Subcutaneous adipose tissue (tissue), 4 donors: Measurements from ENCODE around the gene DMRTC2. TPM values are rescaled to one million over a fixed set of nuclear protein-coding genes. Genes with fewer than 3 reads are reported as not detected.

Experiments used
- CTCF ChIP-seq: fragments of 450-650 bp; IDR thresholded peaks from one replicate; pipeline ENCODE4 v1.5.1; 2016; ENCODE audit warnings: low read depth, mild to moderate bottlenecking, control low read depth, antibody characterized with exemption, moderate library complexity
- total RNA-seq, 4 donors: library from RNA; depleted of rRNA; stranded (reverse); fragments of >200 nt; gene quantifications; one replicate each; pipeline ENCODE4 v1.1.0, GENCODE V29; 2016

DMRTC2 gene
- total RNA-seq, 4 donors from 2014 or later = not detected

GRCh38 chr19:41804336-41804735 is 40.5 kb upstream of the DMRTC2 start:
- no peak for TF ChIP-seq CTCF

GRCh38 chr19:41807176-41807575 is 37.7 kb upstream of the DMRTC2 start:
- no peak for TF ChIP-seq CTCF

- TF ChIP-seq CTCF = no peak
These were observed 35.9 kb upstream of the DMRTC2 start for GRCh38 chr19:41808663-41809566.

- no peak for TF ChIP-seq CTCF
These were observed 34.5 kb upstream of the DMRTC2 start for GRCh38 chr19:41810301-41810700.

- TF ChIP-seq CTCF = no peak
These were observed 33.8 kb upstream of the DMRTC2 start for GRCh38 chr19:41811036-41811435.

GRCh38 chr19:41811981-41812380 is 32.9 kb upstream of the DMRTC2 start:
- TF ChIP-seq CTCF = no peak

GRCh38 chr19:41813911-41814310 is 30.9 kb upstream of the DMRTC2 start:
- TF ChIP-seq CTCF = no peak
